Testis (tissue), 2 donors: Measurements from ENCODE around the gene SZT2.

Experiments
- POLR2A ChIP-seq: fragments of 450-650 bp; IDR thresholded peaks from one replicate; pipeline ENCODE4 v1.6.1; 2017; ENCODE audit warnings: antibody characterized with exemption, mild to moderate bottlenecking, moderate library complexity
- TF ChIP-seq, protein P1 (sequence below), 3 experiments: fragments of 450-650 bp in 2 of 3; fragments of 200-600 bp in 1 of 3; sonication (generic) in 1 of 3; IDR thresholded peaks; one replicate each; pipeline ENCODE4 v1.5.1; 2016 to 2019; ENCODE audit warnings: antibody characterized with exemption in 3 of 3, mild to moderate bottlenecking in 2 of 3, moderate library complexity in 1 of 3

DNA sequence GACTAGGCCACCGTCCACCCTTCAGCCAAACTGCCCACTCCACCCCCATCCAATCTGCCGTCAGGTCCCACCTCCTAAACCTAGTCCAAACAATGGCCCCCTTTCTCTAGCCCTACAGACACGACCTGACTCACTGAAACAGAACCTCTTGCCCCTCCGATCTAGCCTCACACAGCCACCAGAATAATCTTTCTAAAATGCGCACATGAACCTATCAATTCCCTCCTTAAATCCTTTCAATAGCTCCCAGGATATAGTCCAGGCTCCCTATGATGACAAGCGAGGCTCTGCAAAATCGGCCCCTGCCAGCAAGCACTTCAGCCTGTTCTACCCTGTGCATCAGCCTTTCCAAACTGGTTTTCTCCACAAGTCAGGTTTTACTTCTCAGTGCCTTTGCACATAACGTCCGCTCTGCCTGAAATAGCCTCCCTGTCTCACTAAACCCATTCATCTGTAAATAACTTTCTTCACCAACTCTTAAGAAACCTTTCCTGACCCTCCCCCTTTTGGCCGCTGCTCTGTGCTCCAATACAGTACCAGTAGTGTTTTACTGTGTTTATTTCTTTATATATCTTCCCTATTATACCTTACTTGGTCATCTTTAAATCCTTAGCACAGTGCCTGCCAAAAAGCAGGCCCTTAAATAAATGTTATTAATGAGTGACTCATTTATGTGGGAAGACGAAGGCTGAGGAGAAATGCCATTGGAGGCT, 39.9 kb upstream of the SZT2 start:
- TF ChIP-seq, protein P1, sequence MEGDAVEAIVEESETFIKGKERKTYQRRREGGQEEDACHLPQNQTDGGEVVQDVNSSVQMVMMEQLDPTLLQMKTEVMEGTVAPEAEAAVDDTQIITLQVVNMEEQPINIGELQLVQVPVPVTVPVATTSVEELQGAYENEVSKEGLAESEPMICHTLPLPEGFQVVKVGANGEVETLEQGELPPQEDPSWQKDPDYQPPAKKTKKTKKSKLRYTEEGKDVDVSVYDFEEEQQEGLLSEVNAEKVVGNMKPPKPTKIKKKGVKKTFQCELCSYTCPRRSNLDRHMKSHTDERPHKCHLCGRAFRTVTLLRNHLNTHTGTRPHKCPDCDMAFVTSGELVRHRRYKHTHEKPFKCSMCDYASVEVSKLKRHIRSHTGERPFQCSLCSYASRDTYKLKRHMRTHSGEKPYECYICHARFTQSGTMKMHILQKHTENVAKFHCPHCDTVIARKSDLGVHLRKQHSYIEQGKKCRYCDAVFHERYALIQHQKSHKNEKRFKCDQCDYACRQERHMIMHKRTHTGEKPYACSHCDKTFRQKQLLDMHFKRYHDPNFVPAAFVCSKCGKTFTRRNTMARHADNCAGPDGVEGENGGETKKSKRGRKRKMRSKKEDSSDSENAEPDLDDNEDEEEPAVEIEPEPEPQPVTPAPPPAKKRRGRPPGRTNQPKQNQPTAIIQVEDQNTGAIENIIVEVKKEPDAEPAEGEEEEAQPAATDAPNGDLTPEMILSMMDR (IDR thresholded peaks at IDR 0.05): no peak
- TF ChIP-seq POLR2A: no peak
